Measurements from ENCODE around the gene CHST12.

DNA sequence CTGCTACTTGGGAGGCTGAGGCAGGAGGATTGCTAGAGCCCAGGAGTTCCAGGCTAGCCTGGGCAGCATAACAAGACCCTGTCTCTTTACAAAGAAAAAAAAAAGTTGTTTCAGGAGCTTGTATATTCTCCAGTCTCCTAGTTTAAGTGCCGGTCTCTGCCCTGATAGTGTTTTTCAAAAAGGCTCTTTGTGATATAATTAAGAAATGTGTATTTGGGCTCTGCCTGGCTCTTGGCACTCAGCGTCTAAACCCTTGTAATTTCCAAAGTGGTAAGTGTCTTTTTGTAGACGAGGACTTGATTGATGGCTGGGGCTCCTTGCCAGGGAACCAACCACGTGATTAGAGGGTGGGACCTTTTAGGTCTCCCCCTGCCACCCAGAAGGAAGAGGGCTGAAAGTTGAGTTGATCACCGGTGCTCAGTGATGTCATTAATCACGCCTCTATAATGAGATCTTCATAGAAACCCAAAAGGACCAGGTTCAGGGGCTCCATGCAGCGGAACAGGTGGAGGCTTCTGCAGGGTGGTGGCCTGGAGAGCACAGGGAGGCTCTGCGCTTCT, 44.4 kb upstream of the CHST12 start:
- TF ChIP-seq, protein P1, sequence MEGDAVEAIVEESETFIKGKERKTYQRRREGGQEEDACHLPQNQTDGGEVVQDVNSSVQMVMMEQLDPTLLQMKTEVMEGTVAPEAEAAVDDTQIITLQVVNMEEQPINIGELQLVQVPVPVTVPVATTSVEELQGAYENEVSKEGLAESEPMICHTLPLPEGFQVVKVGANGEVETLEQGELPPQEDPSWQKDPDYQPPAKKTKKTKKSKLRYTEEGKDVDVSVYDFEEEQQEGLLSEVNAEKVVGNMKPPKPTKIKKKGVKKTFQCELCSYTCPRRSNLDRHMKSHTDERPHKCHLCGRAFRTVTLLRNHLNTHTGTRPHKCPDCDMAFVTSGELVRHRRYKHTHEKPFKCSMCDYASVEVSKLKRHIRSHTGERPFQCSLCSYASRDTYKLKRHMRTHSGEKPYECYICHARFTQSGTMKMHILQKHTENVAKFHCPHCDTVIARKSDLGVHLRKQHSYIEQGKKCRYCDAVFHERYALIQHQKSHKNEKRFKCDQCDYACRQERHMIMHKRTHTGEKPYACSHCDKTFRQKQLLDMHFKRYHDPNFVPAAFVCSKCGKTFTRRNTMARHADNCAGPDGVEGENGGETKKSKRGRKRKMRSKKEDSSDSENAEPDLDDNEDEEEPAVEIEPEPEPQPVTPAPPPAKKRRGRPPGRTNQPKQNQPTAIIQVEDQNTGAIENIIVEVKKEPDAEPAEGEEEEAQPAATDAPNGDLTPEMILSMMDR (IDR thresholded peaks at IDR 0.05; ENCODE audit: insufficient read depth, low read depth, low read length): no peak
- no peak for TF ChIP-seq EZH2 (IDR thresholded peaks at IDR 0.05; ENCODE audit: insufficient read depth, low read length)

Data from astrocyte (in vitro differentiated cells and primary cell).